ENCODE data around the gene EHMT2.
A peak's percentile ranks its signal among the peaks of the same experiment; 100 is the strongest.

The EHMT2 gene

GRCh38 chr6:31837369-31838113, 60.0 kb downstream of the EHMT2 start:
- no peak for DNase-seq

GRCh38 chr6:31836474-31837368, 60.8 kb downstream of the EHMT2 start:
- DNase-seq = no peak

GRCh38 chr6:31836047-31836473, 61.4 kb downstream of the EHMT2 start:
- DNase-seq = peak in 1 of 3 experiments; percentile 30

GRCh38 chr6:31834367-31835250, 62.9 kb downstream of the EHMT2 start:
- DNase-seq = peak; percentile 92 to 97 (median 95)

GRCh38 chr6:31831350-31832215, 65.9 kb downstream of the EHMT2 start:
- DNase-seq = no peak

DNA sequence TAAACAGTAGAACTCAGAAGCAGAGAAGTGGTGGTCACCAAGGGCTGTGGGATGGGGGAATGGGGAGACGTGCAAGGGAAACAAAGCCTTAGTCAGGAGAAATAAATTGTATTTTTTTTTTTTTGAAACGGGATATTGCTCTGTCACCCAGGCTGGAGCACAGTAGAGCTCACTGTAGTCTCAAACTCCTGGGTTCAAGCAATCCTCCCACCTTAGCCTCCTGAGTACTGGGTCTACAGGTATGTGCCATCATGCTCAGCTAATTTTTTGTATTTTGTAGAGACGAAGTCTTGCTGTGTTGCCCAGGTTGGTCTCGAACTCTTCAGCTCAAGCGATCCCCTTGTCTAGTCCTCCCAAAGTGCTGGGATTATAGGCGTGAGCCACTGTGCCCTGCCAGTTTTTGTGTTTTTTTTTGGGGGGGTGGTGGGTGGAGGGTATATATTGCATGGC, 66.6 kb downstream of the EHMT2 start:
- DNase-seq = no peak

Measured in NCI-H1417 (cell line).